H1 (cell line): ENCODE data around the gene LNX2. TPM values are rescaled to one million over a fixed set of nuclear protein-coding genes. Genes with fewer than 3 reads are reported as not detected.

Source experiments
- CTCF ChIA-PET: fragments of 300-600 bp; sonication (Branson Sonifier 250); formaldehyde crosslinking; loops from one replicate; lab custom pipeline; 2021; ENCODE audit not compliant: partially characterized antibody; lab: Charles Lee
- POLR2A ChIA-PET: fragments of 300-600 bp; sonication (Branson Sonifier 250); formaldehyde crosslinking; loops from one replicate; lab custom pipeline; 2021; ENCODE audit warnings: inconsistent platforms; ENCODE audit not compliant: partially characterized antibody; lab: Charles Lee
- DNase-seq, 2 experiments: peaks; one replicate each; pipeline versions ENCODE4 v3.0.0 to v3.0.0-alpha.2; 2010 to 2022; ENCODE audit warnings: low spot score in 2 of 2, low read depth in 1 of 2, mixed read lengths in 1 of 2
- FAIRE-seq: peaks from 2 replicates; lab custom pipeline; 2011; peaks lifted over from hg19 to GRCh38; lab: Jason Lieb, UNC
- H2AFZ ChIP-seq: 2 replicates; pipeline ENCODE4 v1.8.1; 2012; ENCODE audit warnings: low read length, inconsistent platforms
- H2AK5ac ChIP-seq: 2 replicates; pipeline ENCODE4 v1.6.1; 2013; ENCODE audit warnings: low read depth, low read length
- H2BK120ac ChIP-seq: replicated peaks from 2 replicates; pipeline ENCODE3; 2013; ENCODE audit warnings: low read depth, low read length, inconsistent platforms
- H2BK12ac ChIP-seq: 2 replicates; pipeline ENCODE4 v1.6.1; 2013; ENCODE audit warnings: low read depth, low read length
- H2BK15ac ChIP-seq: 2 replicates; pipeline ENCODE4 v1.6.1; 2013; ENCODE audit warnings: low read length
- H2BK20ac ChIP-seq: 2 replicates; pipeline ENCODE4 v1.6.1; 2013; ENCODE audit warnings: low read length
- H2BK5ac ChIP-seq: 2 replicates; pipeline ENCODE4 v1.6.1; 2013; ENCODE audit warnings: low read depth, low read length
- H3K14ac ChIP-seq: 2 replicates; pipeline ENCODE4 v1.6.1; 2013; ENCODE audit warnings: inconsistent platforms; ENCODE audit not compliant: insufficient read length
- H3K18ac ChIP-seq: 2 replicates; pipeline ENCODE4 v1.6.1; 2013; ENCODE audit warnings: low read length; ENCODE audit errors: extremely low read depth
- H3K23ac ChIP-seq: 2 replicates; pipeline ENCODE4 v1.6.1; 2013; ENCODE audit warnings: inconsistent platforms; ENCODE audit not compliant: insufficient read length
- H3K23me2 ChIP-seq: 2 replicates; pipeline ENCODE4 v1.6.1; 2013; ENCODE audit warnings: low read depth, low read length
- H3K27ac ChIP-seq: 2 replicates; pipeline ENCODE4 v1.6.1; 2011; ENCODE audit warnings: low read depth, low read length, inconsistent platforms
- H3K27me3 ChIP-seq, 4 experiments: replicated peaks in 1 of 4; 1 replicate in 1 of 4; 2 replicates in 3 of 4; pipeline versions ENCODE4 v1.6.1 to v1.8.1; 2011 to 2013; ENCODE audit warnings: low read length in 3 of 4, mild to moderate bottlenecking in 3 of 4, inconsistent platforms in 2 of 4, mixed read lengths in 2 of 4, moderate library complexity in 1 of 4; ENCODE audit not compliant: control insufficient read depth in 3 of 4, insufficient read depth in 3 of 4; ENCODE audit errors: extremely low read depth in 1 of 4
- H3K36me3 ChIP-seq, 4 experiments: 2 replicates each; pipeline versions ENCODE4 v1.6.1 to v1.8.1; 2011 to 2013; ENCODE audit warnings: mild to moderate bottlenecking in 4 of 4, low read length in 3 of 4, moderate library complexity in 2 of 4, control low read depth in 1 of 4, inconsistent platforms in 1 of 4; ENCODE audit not compliant: insufficient read depth in 4 of 4, control insufficient read depth in 2 of 4
- H3K4ac ChIP-seq: replicated peaks from 2 replicates; pipeline ENCODE3; 2013; ENCODE audit warnings: low read length, low read depth, mixed read lengths, inconsistent platforms; ENCODE audit not compliant: insufficient read length
- H3K4me1 ChIP-seq, 4 experiments: replicated peaks in 1 of 4; 1 replicate in 1 of 4; 2 replicates in 3 of 4; pipeline versions ENCODE4 v1.6.1 to v1.8.1; 2011 to 2013; ENCODE audit warnings: low read length in 3 of 4, inconsistent platforms in 2 of 4, mixed read lengths in 1 of 4; ENCODE audit not compliant: insufficient read depth in 4 of 4, control insufficient read depth in 3 of 4
- H3K4me2 ChIP-seq, 2 experiments: 2 replicates each; pipeline versions ENCODE4 v1.6.1 to v1.8.1; 2011 to 2013; ENCODE audit warnings: low read depth in 2 of 2, low read length in 2 of 2, control low read depth in 1 of 2, inconsistent platforms in 1 of 2, mild to moderate bottlenecking in 1 of 2; ENCODE audit not compliant: insufficient read depth in 1 of 2
- H3K4me3 ChIP-seq, 4 experiments: fragments of 200-600, 300-600 bp in 1 of 4; sonication (generic), shearing (Covaris generic), sonication (Bioruptor Twin) in 1 of 4; 2 replicates each; pipeline versions ENCODE4 v1.5.1 to v1.8.1; 2011 to 2016; ENCODE audit warnings: low read length in 4 of 4, low read depth in 3 of 4, control low read depth in 2 of 4, inconsistent platforms in 2 of 4, mild to moderate bottlenecking in 2 of 4, mixed read lengths in 1 of 4, moderate library complexity in 1 of 4; ENCODE audit not compliant: insufficient read depth in 2 of 4; ENCODE audit errors: extremely low read depth in 1 of 4
- H3K56ac ChIP-seq: replicated peaks from 2 replicates; pipeline ENCODE3; 2013; ENCODE audit warnings: low read depth, mild to moderate bottlenecking, mixed read lengths, low read length, inconsistent platforms; ENCODE audit not compliant: insufficient read length
- H3K79me1 ChIP-seq: 2 replicates; pipeline ENCODE4 v1.6.1; 2013; ENCODE audit warnings: low read depth, low read length, control low read depth
- H3K79me2 ChIP-seq, 2 experiments: 2 replicates each; pipeline versions ENCODE4 v1.6.1 to v1.8.1; 2012 to 2013; ENCODE audit warnings: low read length in 2 of 2, mild to moderate bottlenecking in 2 of 2, inconsistent platforms in 1 of 2; ENCODE audit not compliant: insufficient read depth in 2 of 2, control insufficient read depth in 1 of 2
- H3K9ac ChIP-seq, 4 experiments: replicated peaks in 1 of 4; 1 replicate in 1 of 4; 2 replicates in 3 of 4; pipeline versions ENCODE4 v1.6.1 to v1.8.1; 2011 to 2013; ENCODE audit warnings: low read depth in 3 of 4, low read length in 3 of 4, control low read depth in 2 of 4, mild to moderate bottlenecking in 2 of 4, moderate library complexity in 2 of 4, inconsistent platforms in 1 of 4; ENCODE audit errors: extremely low read depth in 1 of 4
- H3K9me3 ChIP-seq, 2 experiments: 2 replicates each; pipeline versions ENCODE4 v1.6.1 to v1.8.1; 2012 to 2013; ENCODE audit warnings: mild to moderate bottlenecking in 2 of 2, moderate library complexity in 2 of 2, control low read depth in 1 of 2, inconsistent platforms in 1 of 2, low read depth in 1 of 2, low read length in 1 of 2, mixed read lengths in 1 of 2; ENCODE audit not compliant: insufficient read depth in 2 of 2
- H4K20me1 ChIP-seq, 2 experiments: replicated peaks in 1 of 2; 2 replicates each; pipeline versions ENCODE3 to v1.8.1; 2011 to 2013; ENCODE audit warnings: inconsistent platforms in 2 of 2, low read length in 2 of 2, mild to moderate bottlenecking in 1 of 2; ENCODE audit not compliant: insufficient read depth in 2 of 2, control insufficient read depth in 1 of 2
- H4K5ac ChIP-seq: 2 replicates; pipeline ENCODE4 v1.6.1; 2013; ENCODE audit warnings: low read length, low read depth, mixed read lengths, inconsistent platforms; ENCODE audit not compliant: insufficient read length
- H4K8ac ChIP-seq: 2 replicates; pipeline ENCODE4 v1.8.0; 2013; ENCODE audit warnings: mild to moderate bottlenecking, moderate library complexity, low read length, inconsistent platforms; ENCODE audit not compliant: insufficient read depth; ENCODE audit errors: extremely low read depth
- H4K91ac ChIP-seq: replicated peaks from 2 replicates; pipeline ENCODE3; 2013; ENCODE audit warnings: low read length, mixed read lengths, inconsistent platforms; ENCODE audit not compliant: insufficient read length
- BACH1 ChIP-seq: IDR thresholded peaks from 2 replicates; pipeline ENCODE4 v1.6.1; 2012; ENCODE audit warnings: low read length, improper control_type of control experiment
- CBX8 ChIP-seq: fragments of 300-800, 300-1000 bp; sonication (generic); IDR thresholded peaks from 2 replicates; pipeline ENCODE4 v1.7.1; 2016; ENCODE audit warnings: low read depth, low read length, borderline replicate concordance
- CHD1 ChIP-seq: IDR thresholded peaks from 2 replicates; pipeline ENCODE4 v1.6.1; 2012; ENCODE audit warnings: low read depth, low read length, improper control_type of control experiment
- CTBP2 ChIP-seq: IDR thresholded peaks from 2 replicates; pipeline ENCODE4 v1.7.0; 2011; ENCODE audit warnings: borderline replicate concordance, mild to moderate bottlenecking, moderate library complexity, mixed read lengths, low read length; ENCODE audit not compliant: insufficient read depth, insufficient read length
- EZH2 ChIP-seq: fragments of 200-600 bp; sonication (generic); IDR thresholded peaks from 2 replicates; pipeline ENCODE4 v1.7.1; 2012; ENCODE audit warnings: low read depth, mild to moderate bottlenecking, moderate library complexity, low read length, inconsistent platforms; ENCODE audit not compliant: severe bottlenecking
- JUN ChIP-seq: IDR thresholded peaks from 2 replicates; pipeline ENCODE4 v1.6.1; 2011; ENCODE audit warnings: low read depth, mild to moderate bottlenecking, improper control_type of control experiment, low read length
- KDM1A ChIP-seq: fragments of 200-600, 300-600 bp; sonication (generic); IDR thresholded peaks from 2 replicates; pipeline ENCODE4 v1.7.1; 2016; ENCODE audit warnings: mild to moderate bottlenecking, low read length, borderline replicate concordance
- KDM4A ChIP-seq: IDR thresholded peaks from one replicate; pipeline ENCODE4 v1.7.1; 2012; ENCODE audit warnings: low read depth, mild to moderate bottlenecking, moderate library complexity, low read length, inconsistent platforms; ENCODE audit not compliant: severe bottlenecking
- TAF1 ChIP-seq: IDR thresholded peaks from 2 replicates; pipeline ENCODE4 v1.6.1; 2011; ENCODE audit warnings: mild to moderate bottlenecking, low read depth, low read length
- TCF12 ChIP-seq: IDR thresholded peaks from 2 replicates; pipeline ENCODE4 v1.6.1; 2011; ENCODE audit warnings: low read depth, mild to moderate bottlenecking, low read length
- YY1 ChIP-seq: IDR thresholded peaks from 2 replicates; pipeline ENCODE4 v1.6.1; 2011; ENCODE audit warnings: low read depth, mild to moderate bottlenecking, low read length
- WGBS, 2 experiments: shearing (Covaris generic) in 1 of 2; methylation state at CpG; one replicate each; pipeline versions ENCODE4 v1.1.6 to v1.1.7; 2013 to 2015; ENCODE audit warnings: low lambda C conversion rate in 2 of 2, mixed read lengths in 2 of 2, inconsistent platforms in 1 of 2, low coverage in 1 of 2, missing lambda C conversion rate in 1 of 2; ENCODE audit not compliant: insufficient replicate concordance in 2 of 2, insufficient coverage in 1 of 2, insufficient read length in 1 of 2; ENCODE audit errors: extremely low coverage in 1 of 2, missing lambda C conversion rate in 1 of 2; 5-methylcytosine and 5-hydroxymethylcytosine counted together
- polyA plus RNA-seq, 7 experiments: library from polyadenylated mRNA; depleted of rRNA in 3 of 7; stranded (reverse) in 5 of 7; unstranded in 2 of 7; fragments of >200 nt in 5 of 7; fragments of 200-250 nt in 2 of 7; gene quantifications; 1 replicate in 5 of 7; 2 replicates in 1 of 7; 4 replicates in 1 of 7; pipeline versions ENCODE4 v1.2.1 to v1.2.3, GENCODE V29; 2011 to 2013; ENCODE audit warnings: missing spikeins in 2 of 7, mixed read lengths in 2 of 7
- total RNA-seq: library from RNA; stranded (reverse); fragmentation: NEBNext Ultra II Directional; extraction: Animal tissue kit (Norgen Biotek cat#: 25700); gene quantifications from 2 replicates; pipeline ENCODE4 v1.2.1, GENCODE V29; 2021
- TF ChIP-seq, protein P1 (sequence below): IDR thresholded peaks from 2 replicates; pipeline ENCODE4 v1.6.1; 2012; ENCODE audit warnings: inconsistent platforms

LNX2 gene
- total and polyA plus RNA-seq, 2 of the 8 experiments (the other 6 are each of a cell fraction or from before 2014, with no cell fraction given) = 6.4 to 13.9 TPM

DNA sequence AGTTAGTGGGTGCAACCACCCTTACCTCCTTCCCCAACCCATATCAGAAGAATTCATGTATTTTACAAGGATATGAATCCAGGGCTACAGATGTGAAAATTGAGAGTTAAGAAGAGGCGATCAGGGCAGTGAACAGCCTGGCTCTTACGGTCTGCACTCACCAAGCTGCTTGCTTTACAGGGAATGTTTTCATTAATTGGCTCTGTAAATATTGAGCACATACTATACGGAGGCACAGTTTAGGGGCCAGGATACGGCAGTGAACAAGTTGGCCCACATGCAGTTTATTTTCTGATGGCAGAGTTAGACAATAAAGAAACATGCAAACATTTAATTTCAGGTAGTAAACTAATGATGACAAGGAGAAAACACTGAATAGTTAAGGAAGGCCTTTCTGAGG, 7.8 kb upstream of the LNX2 start:
- POLR2A ChIA-PET = interaction anchor here (0.6 to 2.7 kb wide), 2 partner anchors 8 to 203 kb away, joined by 3 to 14 read pairs; partner anchors contain the start of gene LNX2
- Histone ChIP-seq H2BK120ac (no peak overlapping the region), H2BK5ac (no peak overlapping the region), H3K79me1 (peaks cover 15% of the 10 kb centered on the region), H2BK20ac (no peak overlapping the region), H2AK5ac (no peak overlapping the region), H3K27me3 (no peaks in the 10 kb centered on the region), H2AFZ (no peak overlapping the region), H3K18ac (no peak overlapping the region), H3K4me3 (no peak overlapping the region), H3K23ac (no peak overlapping the region), H3K56ac (no peak overlapping the region), H3K23me2 (no peaks in the 10 kb centered on the region; the same call in 1 of the 2 replicates), H4K20me1 (peaks cover 10 to 19% of the 10 kb centered on the region in 2 experiments), H3K4me1 (peaks cover 0 to 4% (median 3%) of the 10 kb centered on the region in 4 experiments; a peak in 5 of 7 replicates), H3K79me2 (peaks cover 6 to 84% of the 10 kb centered on the region in 2 experiments; a peak in 3 of 4 replicates), H3K9me3 (no peaks in the 10 kb centered on the region), H4K8ac (no peak overlapping the region), H3K4me2 (no peak overlapping the region), H2BK15ac (no peak overlapping the region), H3K4ac (no peak overlapping the region), H4K5ac (no peak overlapping the region), H2BK12ac (no peak overlapping the region), H3K36me3 (peaks cover 9 to 32% (median 11%) of the 10 kb centered on the region in 4 experiments), H3K14ac (no peak overlapping the region), H3K9ac (no peak overlapping the region), H3K27ac (no peak overlapping the region), H4K91ac (no peak overlapping the region)
- DNase-seq (no peak), FAIRE-seq (no peak)
- TF ChIP-seq JUN (no peak), CBX8 (no peak), CHD1 (no peak), YY1 (no peak), KDM4A (no peak), TAF1 (no peak), TCF12 (no peak), EZH2 (no peak), CTBP2 (no peak), KDM1A (no peak), BACH1 (no peak)
- TF ChIP-seq, protein P1, sequence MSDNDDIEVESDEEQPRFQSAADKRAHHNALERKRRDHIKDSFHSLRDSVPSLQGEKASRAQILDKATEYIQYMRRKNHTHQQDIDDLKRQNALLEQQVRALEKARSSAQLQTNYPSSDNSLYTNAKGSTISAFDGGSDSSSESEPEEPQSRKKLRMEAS = no peak
- CTCF ChIA-PET = interaction anchor here (0.6 to 1.8 kb wide), 2 partner anchors 96 to 259 kb away, joined by 3 to 6 read pairs; no protein-coding TSS in a partner anchor
- 72% methylated on average over 4 of the region's 4 CpGs; no CpG with 5 or more reads in 1 of the 2 experiments for WGBS, 2 experiments
